ENCODE measurements around the gene MTMR6.

Gene MTMR6

DNA sequence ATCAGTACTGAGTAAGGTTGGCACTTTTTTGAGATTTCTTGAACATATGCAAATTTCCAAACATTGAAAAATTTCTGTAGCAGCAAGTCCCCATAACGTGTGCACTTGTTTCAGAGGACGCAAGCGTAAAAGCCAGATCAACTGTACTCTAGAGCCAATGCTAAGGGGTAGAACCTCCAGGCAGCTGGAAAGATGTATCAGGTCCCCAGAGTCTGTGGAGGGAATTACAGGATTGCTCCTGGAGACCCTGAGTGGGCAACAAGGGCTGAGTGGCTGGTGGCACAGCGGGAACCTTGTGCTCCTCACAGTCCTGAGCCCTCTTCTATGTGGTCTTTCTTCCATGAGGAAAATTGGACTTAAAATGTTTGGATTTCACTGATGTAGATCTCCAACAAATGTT is 61.3 kb downstream of the MTMR6 start:
- no peak for DNase-seq (ENCODE audit: low read depth)
- H3K4me3 ChIP-seq (ENCODE audit: low read depth, low read length): no peak overlapping the region
- TF ChIP-seq, protein P1, sequence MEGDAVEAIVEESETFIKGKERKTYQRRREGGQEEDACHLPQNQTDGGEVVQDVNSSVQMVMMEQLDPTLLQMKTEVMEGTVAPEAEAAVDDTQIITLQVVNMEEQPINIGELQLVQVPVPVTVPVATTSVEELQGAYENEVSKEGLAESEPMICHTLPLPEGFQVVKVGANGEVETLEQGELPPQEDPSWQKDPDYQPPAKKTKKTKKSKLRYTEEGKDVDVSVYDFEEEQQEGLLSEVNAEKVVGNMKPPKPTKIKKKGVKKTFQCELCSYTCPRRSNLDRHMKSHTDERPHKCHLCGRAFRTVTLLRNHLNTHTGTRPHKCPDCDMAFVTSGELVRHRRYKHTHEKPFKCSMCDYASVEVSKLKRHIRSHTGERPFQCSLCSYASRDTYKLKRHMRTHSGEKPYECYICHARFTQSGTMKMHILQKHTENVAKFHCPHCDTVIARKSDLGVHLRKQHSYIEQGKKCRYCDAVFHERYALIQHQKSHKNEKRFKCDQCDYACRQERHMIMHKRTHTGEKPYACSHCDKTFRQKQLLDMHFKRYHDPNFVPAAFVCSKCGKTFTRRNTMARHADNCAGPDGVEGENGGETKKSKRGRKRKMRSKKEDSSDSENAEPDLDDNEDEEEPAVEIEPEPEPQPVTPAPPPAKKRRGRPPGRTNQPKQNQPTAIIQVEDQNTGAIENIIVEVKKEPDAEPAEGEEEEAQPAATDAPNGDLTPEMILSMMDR (conservative IDR thresholded peaks at IDR 0.05; ENCODE audit: low read depth, low read length): no peak

DNA sequence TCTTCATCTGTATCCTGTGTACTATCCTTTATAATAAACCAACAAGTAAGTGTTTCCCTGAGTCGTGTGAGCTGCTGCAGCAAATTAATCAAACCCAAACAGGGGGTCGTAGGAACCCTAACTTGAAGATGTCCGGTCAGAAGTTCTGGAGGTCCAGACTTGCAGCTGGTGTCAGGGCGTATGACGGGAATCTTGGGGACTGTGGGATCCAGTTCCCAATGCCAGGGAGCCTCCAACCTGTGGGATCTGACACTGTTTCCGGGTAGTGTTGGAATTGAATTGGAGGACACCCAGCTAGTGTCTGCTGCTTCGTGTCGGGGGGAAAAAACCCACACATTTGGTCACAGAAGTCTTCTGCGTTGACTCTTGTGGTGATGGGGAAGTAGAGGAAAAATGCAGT is 63.1 kb downstream of the MTMR6 start:
- TF ChIP-seq, protein P1 (conservative IDR thresholded peaks at IDR 0.05; ENCODE audit: low read depth, low read length): no peak
- no peak overlapping the region for H3K4me3 ChIP-seq (ENCODE audit: low read depth, low read length)
- no peak for DNase-seq (ENCODE audit: low read depth)

DNA sequence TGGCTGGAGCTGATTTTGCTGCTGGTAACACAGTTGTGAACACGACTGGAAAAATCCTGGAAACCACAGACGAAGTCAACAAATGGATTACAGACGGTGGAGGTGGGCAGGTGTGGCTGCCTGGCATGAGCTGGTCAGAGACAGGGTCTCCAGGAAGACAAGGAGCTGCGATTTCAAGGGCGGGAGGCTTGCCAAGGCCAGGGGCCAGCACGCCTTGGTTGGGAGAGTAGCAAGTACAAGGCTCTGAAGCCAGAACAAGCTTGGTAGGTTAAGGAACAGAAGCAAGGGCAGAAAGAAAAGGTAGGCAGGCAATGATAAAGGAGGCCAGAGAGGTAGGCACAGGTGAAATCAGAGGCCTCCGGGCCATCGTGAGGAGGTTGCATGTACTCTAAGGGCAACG is 64.5 kb downstream of the MTMR6 start:
- H3K4me3 ChIP-seq (ENCODE audit: low read depth, low read length): no peak overlapping the region
- TF ChIP-seq, protein P1 (conservative IDR thresholded peaks at IDR 0.05; ENCODE audit: low read depth, low read length): no peak
- no peak for DNase-seq (ENCODE audit: low read depth)

DNA sequence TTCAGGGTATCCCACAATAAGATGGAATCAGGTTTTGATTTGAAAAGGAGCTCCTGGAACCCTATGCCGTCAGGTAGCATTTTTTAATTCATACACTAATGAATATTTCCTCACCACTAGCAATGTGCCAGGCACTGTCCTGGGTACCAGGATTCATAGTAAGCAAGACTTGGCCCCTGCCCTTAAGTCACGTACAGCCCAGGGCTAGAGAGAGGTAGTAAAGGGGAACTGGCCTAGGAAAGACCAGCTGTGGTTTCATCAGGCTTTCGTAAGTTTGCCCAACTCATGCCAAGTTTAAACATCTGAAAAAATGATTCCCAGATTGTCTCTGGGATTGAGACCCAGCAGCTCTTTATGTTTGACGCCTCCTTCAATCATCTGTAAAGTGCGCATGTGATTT is 69.3 kb downstream of the MTMR6 start:
- DNase-seq (ENCODE audit: low read depth): no peak
- TF ChIP-seq, protein P1 (conservative IDR thresholded peaks at IDR 0.05; ENCODE audit: low read depth, low read length): no peak
- H3K4me3 ChIP-seq (ENCODE audit: low read depth, low read length): no peak overlapping the region

DNA sequence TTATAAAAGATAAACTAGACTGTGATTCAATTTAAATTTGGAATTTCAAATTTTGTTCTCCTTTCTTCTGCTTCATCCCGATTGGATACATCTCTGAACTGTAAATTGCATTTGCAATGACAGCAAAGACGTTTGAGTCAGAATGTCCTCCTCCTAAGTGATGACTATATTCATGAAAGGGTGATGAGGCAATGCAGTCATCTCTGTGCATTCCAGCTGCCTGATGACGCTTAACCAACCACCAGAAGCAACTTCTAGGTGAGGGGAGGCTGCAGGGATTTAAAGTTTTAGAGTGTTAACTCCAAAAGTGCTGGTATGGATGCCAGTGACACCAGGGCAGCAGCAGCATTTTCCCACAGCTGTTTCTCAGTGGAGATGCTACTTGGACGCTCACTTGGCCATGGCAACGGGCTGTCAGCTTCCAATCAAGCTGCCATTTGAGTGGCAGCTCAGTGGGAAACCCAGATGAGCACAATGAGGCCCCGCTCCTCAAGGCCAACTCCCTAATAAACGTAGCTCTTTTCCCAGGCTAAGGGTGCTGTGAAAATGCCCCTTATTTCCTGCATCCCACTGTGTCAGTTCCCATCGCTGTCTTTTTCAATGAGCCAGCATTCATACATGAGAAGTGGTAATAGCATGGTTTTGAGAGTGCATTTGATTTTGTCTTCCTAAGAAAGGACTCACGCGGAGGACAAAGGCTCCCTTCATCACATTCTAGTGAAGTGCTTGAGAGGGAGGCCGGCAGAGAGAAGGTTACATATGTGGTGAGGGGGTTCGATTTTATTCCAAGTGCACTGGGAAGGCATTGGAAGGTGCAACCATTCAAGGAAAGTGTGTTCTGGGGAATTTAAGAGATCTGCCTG is 70.0 kb downstream of the MTMR6 start:
- H3K4me3 ChIP-seq (ENCODE audit: low read depth, low read length): no peak overlapping the region
- TF ChIP-seq, protein P1 (conservative IDR thresholded peaks at IDR 0.05; ENCODE audit: low read depth, low read length): no peak
- DNase-seq (ENCODE audit: low read depth): peak; percentile 41

DNA sequence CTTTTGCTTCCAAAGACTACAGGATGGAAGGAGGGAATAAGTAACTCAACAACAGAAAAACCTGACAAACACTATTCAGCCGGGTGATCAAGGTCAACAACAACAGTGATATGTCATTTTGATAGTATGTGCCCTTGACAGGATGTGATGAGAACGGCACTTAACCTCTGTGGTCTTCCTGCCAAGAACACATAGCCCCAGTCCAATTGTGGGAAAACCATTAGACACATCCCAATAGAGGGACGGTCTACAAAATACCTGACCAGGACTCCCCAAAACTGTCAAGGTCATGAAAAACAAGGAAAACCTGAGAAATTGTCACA is 72.1 kb downstream of the MTMR6 start:
- TF ChIP-seq, protein P1 (conservative IDR thresholded peaks at IDR 0.05; ENCODE audit: low read depth, low read length): no peak
- DNase-seq (ENCODE audit: low read depth): no peak
- H3K4me3 ChIP-seq (ENCODE audit: low read depth, low read length): no peak overlapping the region
